KG1 (cell line): Measurements from ENCODE around the gene MOV10L1.

Source experiments
- DNase-seq: peaks from one replicate; lab custom pipeline; 2025; lab: John Stamatoyannopoulos, UW

Gene MOV10L1

GRCh38 chr22:50175921-50176849, 86.4 kb downstream of the MOV10L1 start:
- no peak for DNase-seq

GRCh38 chr22:50176850-50177536, 87.2 kb downstream of the MOV10L1 start:
- DNase-seq: no peak

GRCh38 chr22:50177537-50178470, 88.0 kb downstream of the MOV10L1 start:
- DNase-seq: no peak

- DNase-seq: no peak
Measured at GRCh38 chr22:50178471-50178864, 88.7 kb downstream of the MOV10L1 start.

GRCh38 chr22:50178871-50179869, 89.4 kb downstream of the MOV10L1 start:
- DNase-seq: no peak

- no peak for DNase-seq
Measured at GRCh38 chr22:50179937-50180726, 90.3 kb downstream of the MOV10L1 start.

GRCh38 chr22:50180727-50181521, 91.1 kb downstream of the MOV10L1 start:
- no peak for DNase-seq

GRCh38 chr22:50182176-50183081, 92.6 kb downstream of the MOV10L1 start:
- no peak for DNase-seq

GRCh38 chr22:50183141-50183971, 93.5 kb downstream of the MOV10L1 start:
- no peak for DNase-seq

GRCh38 chr22:50184004-50184901, 94.4 kb downstream of the MOV10L1 start:
- DNase-seq: no peak

- DNase-seq: no peak
Measured at GRCh38 chr22:50184902-50185374, 95.1 kb downstream of the MOV10L1 start.

GRCh38 chr22:50185375-50186087, 95.7 kb downstream of the MOV10L1 start, which contains the start of gene TRABD:
Gene TRABD, plus strand, starts transcription at chr22:50185913. Its CDS starts 7,148 bp downstream, at chr22:50193061.
- DNase-seq: peak; percentile 34

- DNase-seq: no peak
Measured at GRCh38 chr22:50186181-50186714, 96.4 kb downstream of the MOV10L1 start.

GRCh38 chr22:50186761-50187523, 97.1 kb downstream of the MOV10L1 start:
- DNase-seq: no peak
